BJ (cell line): ENCODE data around the gene ETFA. TPM values are rescaled to one million over a fixed set of nuclear protein-coding genes. Genes with fewer than 3 reads are reported as not detected.

Experiments
- CTCF ChIA-PET: fragments of 350-600 bp; formaldehyde crosslinking; extraction: SDS; loops from one replicate; lab custom pipeline; 2021; ENCODE audit warnings: antibody characterized with exemption, inconsistent platforms; lab: Yijun Ruan, JAX
- POLR2A ChIA-PET: fragments of 300-600 bp; sonication (Branson Sonifier 250); formaldehyde crosslinking; extraction: SDS; loops from one replicate; lab custom pipeline; 2021; ENCODE audit warnings: antibody characterized with exemption; lab: Charles Lee
- DNase-seq: peaks from one replicate; pipeline ENCODE4 v3.0.0-alpha.2; 2011; ENCODE audit warnings: low read depth
- H3K27me3 ChIP-seq: 2 replicates; pipeline ENCODE4 v1.6.0; 2011; ENCODE audit warnings: low read length; ENCODE audit not compliant: control insufficient read depth, insufficient read depth
- H3K36me3 ChIP-seq: 2 replicates; pipeline ENCODE4 v1.5.1; 2011; ENCODE audit warnings: low read length; ENCODE audit not compliant: control insufficient read depth, insufficient read depth
- H3K4me3 ChIP-seq: 2 replicates; pipeline ENCODE4 v1.5.1; 2011; ENCODE audit warnings: low read depth, mild to moderate bottlenecking, control low read depth, low read length
- CTCF ChIP-seq: IDR thresholded peaks from 2 replicates; pipeline ENCODE4 v1.5.1; 2011; ENCODE audit warnings: low read depth, mild to moderate bottlenecking, control low read depth, inconsistent platforms, low read length, moderate library complexity; ENCODE audit not compliant: insufficient read depth
- polyA plus RNA-seq: library from polyadenylated mRNA; depleted of rRNA; stranded (reverse); fragments of >200 nt; gene quantifications from 2 replicates; pipeline ENCODE4 v1.2.3, GENCODE V29; 2011

The ETFA gene
- polyA plus RNA-seq, 1 experiment = 113 TPM

- ChIA-PET POLR2A (no interaction called here), CTCF (no interaction called here)
- Histone ChIP-seq H3K36me3 (peaks cover 7% of the 10 kb centered on the region), H3K27me3 (no peaks in the 10 kb centered on the region), H3K4me3 (no peak overlapping the region)
- no peak for TF ChIP-seq CTCF
- no peak for DNase-seq
Measured at GRCh38 chr15:76204109-76204845, 107.0 kb downstream of the ETFA start.

- no peak for DNase-seq
- Histone ChIP-seq H3K27me3 (no peaks in the 10 kb centered on the region), H3K36me3 (peaks cover 7% of the 10 kb centered on the region), H3K4me3 (no peak overlapping the region)
- ChIA-PET CTCF (no interaction called here), POLR2A (no interaction called here)
- no peak for TF ChIP-seq CTCF
Measured at GRCh38 chr15:76203346-76204108, 107.7 kb downstream of the ETFA start.

GRCh38 chr15:76201536-76202255, 109.6 kb downstream of the ETFA start:
- no peak overlapping the region for H3K4me3 ChIP-seq
- ChIA-PET POLR2A (no interaction called here), CTCF (interaction anchor here (0.9 to 2.1 kb wide), 4 partner anchors 11 to 51 kb away, joined by 3 to 6 read pairs (median 4); no protein-coding TSS in a partner anchor)
- no peaks in the 10 kb centered on the region for H3K27me3 ChIP-seq
- H3K36me3 ChIP-seq = no peaks in the 10 kb centered on the region; the same call in 1 of the 2 replicates
- no peak for TF ChIP-seq CTCF
- DNase-seq = no peak

GRCh38 chr15:76200641-76201105, 110.6 kb downstream of the ETFA start:
- Histone ChIP-seq H3K27me3 (no peaks in the 10 kb centered on the region), H3K4me3 (no peak overlapping the region), H3K36me3 (no peaks in the 10 kb centered on the region; the same call in 1 of the 2 replicates)
- ChIA-PET POLR2A (no interaction called here), CTCF (interaction anchor here (0.9 to 2.1 kb wide), 5 partner anchors 10 to 50 kb away, joined by 3 to 7 read pairs (median 4); no protein-coding TSS in a partner anchor)
- DNase-seq = no peak
- TF ChIP-seq CTCF = no peak
